Epithelial cell of prostate (primary cell): ENCODE results near the gene CIB2.
A peak's percentile ranks its signal among the peaks of the same experiment; 100 is the strongest.

Source experiments
- DNase-seq: peaks from one replicate; pipeline ENCODE4 v3.0.0-alpha.2; 2011; ENCODE audit warnings: low read depth, low spot score
- H3K27ac ChIP-seq: fragments of 450-650 bp; 2 replicates; pipeline ENCODE4 v1.5.1; 2017; ENCODE audit warnings: mild to moderate bottlenecking

CIB2 gene

DNA sequence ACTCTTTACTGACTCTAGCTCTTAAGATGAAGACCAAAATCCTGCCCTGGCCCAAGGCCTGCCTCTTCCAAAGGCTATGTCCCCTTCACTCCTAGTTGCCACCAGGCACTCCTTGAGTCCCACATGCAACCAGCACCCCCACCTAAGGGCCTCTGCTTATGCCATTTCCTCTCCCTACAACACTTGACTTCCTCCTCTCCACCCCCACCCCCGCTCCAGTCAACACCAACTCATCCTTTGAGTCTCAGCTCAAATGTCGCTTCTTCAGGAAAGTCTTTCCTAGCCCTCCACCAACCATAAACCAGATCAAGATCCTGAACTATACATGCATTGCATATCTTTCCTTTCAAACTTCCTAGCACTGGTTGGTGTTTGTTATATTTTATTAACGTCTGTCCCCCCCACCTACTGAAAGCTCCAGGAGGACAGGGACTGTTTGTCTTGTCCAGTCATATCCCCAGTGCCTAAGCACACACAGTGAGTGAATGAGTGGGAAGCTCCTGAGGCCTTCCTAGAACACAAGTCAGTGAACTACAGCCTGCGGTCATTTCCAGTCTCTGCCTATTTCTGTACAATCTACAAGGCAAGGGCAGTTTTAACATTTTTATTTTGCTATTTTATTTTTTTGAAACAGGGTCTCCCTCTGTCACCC, 61.1 kb downstream of the CIB2 start:
- H3K27ac ChIP-seq, result no peak overlapping the region
- DNase-seq, result no peak

- no peak overlapping the region for H3K27ac ChIP-seq
- no peak for DNase-seq
Measured at GRCh38 chr15:78069462-78070029, 61.7 kb downstream of the CIB2 start.

- no peak overlapping the region for H3K27ac ChIP-seq
- no peak for DNase-seq
Measured at GRCh38 chr15:78069052-78069414, 62.2 kb downstream of the CIB2 start.

DNA sequence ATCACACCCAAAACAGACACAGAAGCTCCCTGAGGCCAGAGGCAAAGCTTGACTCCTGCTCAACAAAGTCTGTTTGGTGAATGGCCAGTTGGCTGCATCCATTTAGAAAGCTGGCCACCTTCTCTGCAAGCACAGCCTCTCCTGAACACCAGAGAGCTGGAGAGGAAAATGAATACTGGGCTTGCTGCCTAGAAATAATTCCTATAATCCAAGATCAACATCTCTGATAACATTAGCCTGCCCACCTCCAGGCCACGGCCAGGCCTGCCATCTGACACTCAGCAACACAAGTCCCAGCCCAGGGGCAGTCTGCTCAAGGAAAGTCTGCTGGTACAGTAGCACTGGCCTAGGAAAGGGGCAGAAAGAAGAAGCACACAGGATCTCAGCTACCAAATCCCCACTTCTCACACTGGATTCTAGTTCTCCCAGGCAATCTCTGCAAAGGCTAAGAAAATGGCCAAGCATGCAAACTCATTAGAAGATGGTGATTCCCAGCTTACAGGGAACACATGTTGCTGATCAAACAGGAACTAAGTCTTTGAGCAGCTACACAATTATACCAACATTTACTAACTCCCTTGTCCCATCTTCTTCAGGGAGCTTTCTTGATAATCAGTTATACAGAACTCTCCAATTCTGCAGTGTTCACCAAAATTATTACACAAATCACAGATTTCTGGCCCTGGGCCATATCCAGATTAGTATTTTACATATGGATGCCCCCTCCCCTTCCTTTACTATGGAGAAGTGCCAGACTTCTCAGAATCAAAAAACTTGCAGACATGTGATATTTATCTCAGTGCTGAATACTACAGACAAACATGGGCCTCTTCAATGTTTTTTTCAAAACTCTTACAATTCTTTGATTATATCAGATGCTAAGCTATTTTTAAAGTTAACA, 63.7 kb downstream of the CIB2 start:
- no peak overlapping the region for H3K27ac ChIP-seq
- no peak for DNase-seq

DNA sequence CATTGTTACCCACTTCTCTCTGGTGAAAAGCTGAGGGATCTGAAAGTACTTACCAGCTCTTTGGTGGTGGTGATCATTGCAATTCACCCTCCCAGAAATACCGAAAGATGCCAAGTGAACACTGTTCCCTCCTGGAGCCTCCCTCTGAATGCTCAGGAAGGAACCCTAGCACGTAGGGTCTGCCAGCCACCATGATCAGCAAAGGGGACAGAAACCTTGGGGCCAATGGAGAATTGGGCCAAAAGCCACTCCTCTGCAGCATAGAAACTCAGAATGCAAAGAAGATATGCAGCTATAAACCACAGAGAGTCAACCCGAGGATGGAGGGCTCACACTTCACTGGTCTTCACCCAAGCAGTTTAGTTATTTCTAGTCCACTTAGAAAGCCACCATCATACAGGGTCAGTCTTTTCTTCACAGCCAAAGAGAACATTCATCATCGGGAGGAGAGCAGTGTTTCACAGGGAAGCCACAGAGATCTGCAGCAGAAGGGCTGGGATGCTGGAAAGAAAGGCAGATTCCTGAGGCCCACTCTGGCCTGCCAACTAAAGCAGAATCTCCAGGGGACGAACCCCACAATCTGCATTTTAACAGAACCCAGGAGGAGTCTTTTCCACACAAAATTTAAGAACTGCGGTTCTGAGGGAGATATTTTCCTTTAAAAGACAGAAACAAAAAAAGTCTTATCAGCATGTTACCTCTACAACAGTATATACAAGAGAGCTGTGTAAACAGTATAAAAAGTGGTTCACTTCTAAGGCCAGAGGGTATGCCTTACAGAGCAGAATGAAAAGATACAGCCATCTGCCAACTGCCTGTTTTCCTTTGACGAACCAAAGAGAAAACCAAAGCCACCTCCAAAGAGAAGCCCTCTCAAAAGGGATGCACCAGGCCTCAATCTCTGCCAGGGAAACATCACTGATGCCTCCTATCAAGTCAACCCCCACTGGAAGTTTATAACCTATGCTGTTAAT, 65.0 kb downstream of the CIB2 start:
- no peak for DNase-seq
- peak overlapping the region; percentile 47 for H3K27ac ChIP-seq

DNA sequence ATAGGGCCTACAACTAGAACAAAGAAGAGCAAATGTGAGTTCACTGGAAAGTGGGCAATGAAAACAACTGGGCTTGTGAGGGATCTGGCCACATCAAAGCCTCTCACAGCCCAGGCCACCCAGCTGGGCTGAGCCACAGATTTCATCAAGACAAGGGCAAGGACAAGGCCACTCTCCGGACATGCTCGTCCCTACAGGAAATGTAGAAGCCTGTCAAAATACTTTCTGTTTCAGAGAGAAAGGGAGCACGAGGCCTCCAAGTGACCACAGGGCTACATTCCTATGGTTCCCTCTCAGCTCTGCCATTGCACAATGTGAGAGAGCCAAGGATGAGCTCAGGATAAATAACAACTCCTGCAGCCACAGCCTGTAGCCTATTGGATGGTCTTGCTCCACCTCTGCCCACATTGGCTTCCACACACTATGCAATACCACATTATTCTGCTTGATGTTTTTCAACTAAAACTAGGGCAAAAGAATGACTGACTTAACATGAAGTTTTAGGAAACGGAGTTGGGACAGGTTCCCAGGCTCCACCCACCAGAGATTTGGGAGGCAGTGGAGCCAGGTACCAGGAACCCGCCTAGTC, 65.9 kb downstream of the CIB2 start:
- DNase-seq, result peak; percentile 70
- peak overlapping the region; percentile 47 for H3K27ac ChIP-seq

DNA sequence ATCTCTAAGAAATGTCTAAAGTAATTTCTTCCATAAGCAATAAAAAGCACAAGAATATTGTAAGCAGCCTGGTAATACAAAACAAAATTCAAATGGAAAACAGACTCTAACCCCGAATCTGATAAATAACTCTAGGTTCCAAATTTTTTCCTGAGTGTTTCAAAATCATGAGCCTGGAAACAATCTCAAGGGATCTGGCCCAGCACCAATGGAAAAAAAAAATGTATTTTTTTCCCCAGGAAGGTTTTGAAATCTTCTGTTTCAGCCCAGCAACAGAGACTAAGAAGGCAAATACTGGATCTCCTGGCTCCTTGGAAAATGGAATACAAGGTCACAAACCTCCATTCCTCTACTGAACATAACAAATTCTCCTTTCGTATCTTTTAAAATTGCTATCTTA, 66.7 kb downstream of the CIB2 start:
- DNase-seq, result no peak
- no peak overlapping the region for H3K27ac ChIP-seq

GRCh38 chr15:78063970-78064385, 67.3 kb downstream of the CIB2 start:
- no peak overlapping the region for H3K27ac ChIP-seq

DNA sequence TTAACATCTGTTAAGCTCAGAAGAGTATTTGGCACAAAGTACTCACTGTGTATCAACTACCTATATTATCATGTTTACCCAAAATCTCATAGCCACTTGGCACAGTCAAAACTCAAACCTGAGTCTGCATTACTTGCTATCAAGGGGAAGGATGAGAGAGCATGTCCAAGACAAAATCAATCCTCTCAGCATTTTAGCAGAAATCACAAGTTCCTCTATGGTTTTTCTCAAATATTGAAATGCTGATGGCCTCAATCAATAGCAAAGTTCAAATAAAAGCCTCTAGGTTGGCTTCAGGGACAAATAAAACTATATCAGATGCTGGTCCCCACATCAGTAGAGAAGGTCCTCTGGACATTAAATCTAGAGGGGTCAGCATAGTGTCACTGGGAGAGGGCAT, 68.0 kb downstream of the CIB2 start:
- DNase-seq, result no peak
- no peak overlapping the region for H3K27ac ChIP-seq

More at GRCh38 chr15:78063970-78064385, 67.3 kb downstream of the CIB2 start:
- no peak for DNase-seq

- DNase-seq, result no peak
- no peak overlapping the region for H3K27ac ChIP-seq
Measured at GRCh38 chr15:78061963-78062427, 69.2 kb downstream of the CIB2 start.

GRCh38 chr15:78060232-78060631, 71.0 kb downstream of the CIB2 start:
- peak overlapping the region; percentile 92 for H3K27ac ChIP-seq

GRCh38 chr15:78059110-78059839, 72.0 kb downstream of the CIB2 start:
- peak overlapping the region; percentile 92 for H3K27ac ChIP-seq
- DNase-seq, result no peak

More at GRCh38 chr15:78060232-78060631, 71.0 kb downstream of the CIB2 start:
- no peak for DNase-seq

- DNase-seq, result no peak
- H3K27ac ChIP-seq, result peak overlapping the region; percentile 92
Measured at GRCh38 chr15:78058401-78058935, 72.8 kb downstream of the CIB2 start.

DNA sequence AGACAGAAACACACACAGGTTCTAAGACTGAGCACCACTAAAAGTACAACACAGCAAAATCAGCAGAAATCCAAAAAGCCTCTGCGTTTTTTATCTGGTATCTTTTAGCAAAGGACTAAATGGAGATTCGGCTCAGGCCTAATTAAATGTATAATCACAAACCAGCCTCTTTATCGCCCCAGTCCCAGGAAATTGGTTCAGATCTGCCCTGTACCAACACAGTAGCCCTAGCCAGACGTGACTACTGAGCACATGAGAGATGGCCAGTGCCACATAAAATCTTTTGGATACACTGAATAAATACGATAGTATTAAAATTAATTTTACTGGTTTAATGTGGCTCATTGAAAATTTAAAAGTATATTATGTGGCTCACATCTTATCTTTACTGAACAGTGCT, 73.4 kb downstream of the CIB2 start:
- peak overlapping the region; percentile 92 for H3K27ac ChIP-seq

DNA sequence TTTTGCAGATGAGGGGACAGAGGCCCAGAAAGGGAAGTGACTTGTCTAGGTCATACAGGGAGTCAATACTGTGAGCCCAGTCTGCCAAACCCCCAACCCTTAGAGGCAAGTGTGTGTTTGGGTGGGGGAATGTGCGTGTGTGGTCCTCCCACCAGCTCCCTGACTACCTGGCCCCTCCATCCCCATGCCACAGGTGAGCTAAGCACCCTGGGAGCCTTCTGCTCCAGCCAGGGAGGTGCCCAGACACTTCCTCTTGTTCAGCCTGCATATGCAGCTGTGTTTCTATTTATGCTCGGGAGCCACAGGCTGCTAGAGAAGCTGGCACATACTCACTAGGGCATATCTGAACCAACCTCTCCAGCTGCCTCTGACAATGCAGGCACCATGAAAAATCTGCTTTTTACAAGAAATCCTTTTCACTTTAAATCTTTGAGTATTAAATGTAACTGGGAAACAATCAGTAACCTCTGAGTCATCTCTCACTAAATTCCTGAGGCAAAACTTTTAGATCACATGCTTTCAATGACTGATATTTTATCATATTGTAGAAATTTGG, 74.5 kb downstream of the CIB2 start:
- H3K27ac ChIP-seq, result peak overlapping the region; percentile 92
- DNase-seq, result no peak

More for the DNA sequence above, 73.4 kb downstream of the CIB2 start:
- DNase-seq, result no peak

- H3K27ac ChIP-seq, result peak overlapping the region; percentile 92
- no peak for DNase-seq
Measured at GRCh38 chr15:78055919-78056713, 75.1 kb downstream of the CIB2 start.

- no peak for DNase-seq
- no peak overlapping the region for H3K27ac ChIP-seq
Measured at GRCh38 chr15:78054966-78055365, 76.3 kb downstream of the CIB2 start.
